Loucy (cell line): Measurements from ENCODE around the gene JPH3.

Experiments used
- H2AFZ ChIP-seq: fragments of 200-600 bp; sonication (generic); 2 replicates; pipeline ENCODE4 v1.6.0; 2016; ENCODE audit warnings: antibody characterized with exemption, mild to moderate bottlenecking, low read length, moderate library complexity
- H3F3A ChIP-seq: fragments of 200-600 bp; 2 replicates; pipeline ENCODE4 v1.6.0; 2016; ENCODE audit warnings: antibody characterized with exemption, low read depth, mild to moderate bottlenecking
- H3K27me3 ChIP-seq: fragments of 200-600 bp; sonication (generic); 2 replicates; pipeline ENCODE4 v1.6.1; 2014; ENCODE audit warnings: low read length, mild to moderate bottlenecking; ENCODE audit not compliant: insufficient read depth, poor library complexity, severe bottlenecking
- H3K36me3 ChIP-seq: fragments of 200-600 bp; sonication (generic); 2 replicates; pipeline ENCODE4 v1.6.1; 2016; ENCODE audit warnings: low read length; ENCODE audit not compliant: insufficient read depth
- H3K4me1 ChIP-seq: fragments of 200-600 bp; sonication (generic); 2 replicates; pipeline ENCODE4 v1.5.1; 2014; ENCODE audit warnings: low read length, mild to moderate bottlenecking; ENCODE audit not compliant: insufficient read depth, poor library complexity, severe bottlenecking
- H3K4me2 ChIP-seq: fragments of 200-600 bp; sonication (generic); 2 replicates; pipeline ENCODE4 v1.6.0; 2014; ENCODE audit warnings: antibody characterized with exemption, low read length, low read depth, mild to moderate bottlenecking; ENCODE audit not compliant: poor library complexity, severe bottlenecking
- H3K4me3 ChIP-seq: fragments of 200-600 bp; sonication (generic); 2 replicates; pipeline ENCODE4 v1.5.1; 2014; ENCODE audit warnings: low read length, mild to moderate bottlenecking, mixed read lengths; ENCODE audit not compliant: poor library complexity, severe bottlenecking
- H3K79me2 ChIP-seq: fragments of 200-600 bp; sonication (generic); 2 replicates; pipeline ENCODE4 v1.6.1; 2014; ENCODE audit warnings: low read length; ENCODE audit not compliant: insufficient read depth
- H3K9ac ChIP-seq: fragments of 200-600 bp; sonication (generic); 2 replicates; pipeline ENCODE4 v1.6.0; 2014; ENCODE audit warnings: mild to moderate bottlenecking, low read depth, low read length, moderate library complexity; ENCODE audit not compliant: poor library complexity, severe bottlenecking
- H3K9me2 ChIP-seq: fragments of 200-600 bp; sonication (generic); replicated peaks from 2 replicates; pipeline ENCODE4 v1.6.1; 2016; ENCODE audit warnings: low read depth, low read length, mixed read lengths
- H3K9me3 ChIP-seq: fragments of 200-600 bp; sonication (generic); 2 replicates; pipeline ENCODE4 v1.6.1; 2014; ENCODE audit warnings: mild to moderate bottlenecking, antibody characterized with exemption, low read length, low read depth; ENCODE audit not compliant: insufficient read depth
- H4K20me1 ChIP-seq: fragments of 200-600 bp; sonication (generic); 2 replicates; pipeline ENCODE4 v1.6.0; 2014; ENCODE audit warnings: antibody characterized with exemption, low read length, mild to moderate bottlenecking; ENCODE audit not compliant: insufficient read depth, poor library complexity, severe bottlenecking
- EZH2phosphoT487 ChIP-seq: fragments of 200-600 bp; IDR thresholded peaks from 2 replicates; pipeline ENCODE4 v1.6.1; 2018; ENCODE audit warnings: antibody characterized with exemption, mild to moderate bottlenecking, moderate library complexity, borderline replicate concordance
- TF ChIP-seq, protein P1 (sequence below): fragments of 200-600 bp; sonication (generic); conservative IDR thresholded peaks from 2 replicates; pipeline ENCODE4 v1.5.1; 2014; ENCODE audit warnings: mild to moderate bottlenecking, antibody characterized with exemption, low read length

Gene JPH3

DNA sequence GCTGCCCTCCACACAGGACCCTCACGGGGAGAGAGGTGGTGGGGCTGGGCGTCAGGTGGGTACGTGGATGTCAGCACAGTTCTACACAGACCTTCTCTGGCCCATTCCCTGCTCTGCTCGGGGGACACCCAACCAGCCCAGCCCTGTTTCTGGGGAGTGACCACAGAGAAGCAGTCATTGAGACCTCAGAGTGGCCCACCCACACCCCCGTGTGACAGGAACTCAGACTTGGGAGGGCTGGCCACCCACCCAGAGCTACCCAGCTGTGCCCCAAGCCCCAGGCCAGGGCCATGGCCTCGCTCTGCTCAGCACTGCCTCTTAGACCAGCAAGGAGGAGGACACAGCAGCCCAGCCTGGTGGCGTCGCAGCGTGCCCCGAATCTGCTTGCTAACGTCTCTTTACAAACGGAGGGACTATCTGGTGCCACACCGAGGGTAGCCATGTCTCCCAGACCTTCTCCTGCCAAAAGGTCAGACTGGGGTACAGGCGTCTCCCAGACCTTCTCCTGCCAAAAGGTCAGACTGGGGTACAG is 85.8 kb downstream of the JPH3 start:
- H3K4me3 ChIP-seq: no peak overlapping the region
- no peaks in the 10 kb centered on the region for H3K9me2 ChIP-seq
- no peaks in the 10 kb centered on the region for H3K9me3 ChIP-seq
- no peaks in the 10 kb centered on the region for H3K36me3 ChIP-seq
- H3K4me1 ChIP-seq: no peaks in the 10 kb centered on the region
- H3K9ac ChIP-seq: no peak overlapping the region
- H3K79me2 ChIP-seq: no peaks in the 10 kb centered on the region
- H4K20me1 ChIP-seq: no peaks in the 10 kb centered on the region
- no peaks in the 10 kb centered on the region for H3K27me3 ChIP-seq
- no peak overlapping the region for H3K4me2 ChIP-seq
- TF ChIP-seq, protein P1, sequence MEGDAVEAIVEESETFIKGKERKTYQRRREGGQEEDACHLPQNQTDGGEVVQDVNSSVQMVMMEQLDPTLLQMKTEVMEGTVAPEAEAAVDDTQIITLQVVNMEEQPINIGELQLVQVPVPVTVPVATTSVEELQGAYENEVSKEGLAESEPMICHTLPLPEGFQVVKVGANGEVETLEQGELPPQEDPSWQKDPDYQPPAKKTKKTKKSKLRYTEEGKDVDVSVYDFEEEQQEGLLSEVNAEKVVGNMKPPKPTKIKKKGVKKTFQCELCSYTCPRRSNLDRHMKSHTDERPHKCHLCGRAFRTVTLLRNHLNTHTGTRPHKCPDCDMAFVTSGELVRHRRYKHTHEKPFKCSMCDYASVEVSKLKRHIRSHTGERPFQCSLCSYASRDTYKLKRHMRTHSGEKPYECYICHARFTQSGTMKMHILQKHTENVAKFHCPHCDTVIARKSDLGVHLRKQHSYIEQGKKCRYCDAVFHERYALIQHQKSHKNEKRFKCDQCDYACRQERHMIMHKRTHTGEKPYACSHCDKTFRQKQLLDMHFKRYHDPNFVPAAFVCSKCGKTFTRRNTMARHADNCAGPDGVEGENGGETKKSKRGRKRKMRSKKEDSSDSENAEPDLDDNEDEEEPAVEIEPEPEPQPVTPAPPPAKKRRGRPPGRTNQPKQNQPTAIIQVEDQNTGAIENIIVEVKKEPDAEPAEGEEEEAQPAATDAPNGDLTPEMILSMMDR: no peak
- no peak for TF ChIP-seq EZH2phosphoT487
- H2AFZ ChIP-seq: no peak overlapping the region
- no peaks in the 10 kb centered on the region for H3F3A ChIP-seq

DNA sequence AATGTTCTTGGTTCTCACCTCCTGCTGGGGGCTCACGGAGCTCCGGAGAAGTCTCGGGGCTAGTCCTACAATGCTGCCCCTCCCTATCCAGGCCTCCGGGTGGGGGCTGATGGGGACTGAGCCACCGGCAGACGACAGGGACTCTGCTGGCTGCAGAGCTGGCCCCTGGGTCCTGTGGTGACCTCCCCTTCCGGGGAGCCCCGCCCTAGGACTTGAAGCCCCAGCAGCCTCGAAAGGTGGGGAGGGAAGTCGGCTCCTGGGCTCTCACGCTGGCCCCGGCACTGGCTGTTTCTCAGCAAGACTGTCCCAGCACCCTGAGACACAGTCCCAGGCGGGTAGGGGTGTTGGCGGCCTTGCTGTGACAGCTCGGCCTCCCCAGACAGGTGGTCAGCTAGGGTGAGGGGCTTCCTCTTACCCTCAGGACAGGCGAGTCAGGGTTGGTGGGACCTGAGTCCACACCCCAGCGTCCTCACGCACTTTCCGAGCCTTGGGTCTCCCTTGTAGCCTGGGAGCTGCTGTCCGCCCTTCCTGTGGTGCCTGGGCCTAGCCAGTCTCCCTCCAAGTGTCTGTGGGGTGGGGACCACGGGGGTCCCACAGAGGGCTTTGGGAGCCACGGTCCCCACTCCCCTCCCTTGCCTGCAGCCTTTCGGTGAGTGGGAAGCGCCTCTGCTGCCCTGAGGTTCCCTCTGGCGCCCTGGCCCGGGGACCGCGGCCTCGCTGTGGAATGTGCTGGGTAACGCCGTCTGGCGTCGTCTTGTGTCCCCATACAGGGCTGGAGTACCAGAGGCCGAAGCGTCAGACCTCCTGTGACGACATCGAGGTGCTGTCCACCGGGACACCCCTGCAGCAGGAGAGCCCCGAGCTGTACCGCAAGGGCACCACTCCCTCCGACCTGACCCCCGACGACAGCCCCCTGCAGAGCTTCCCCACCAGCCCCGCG is 86.8 kb downstream of the JPH3 start:
- Histone ChIP-seq H3K9me3 (no peaks in the 10 kb centered on the region), H3K9me2 (no peaks in the 10 kb centered on the region), H4K20me1 (no peaks in the 10 kb centered on the region), H3K4me3 (no peak overlapping the region), H3K36me3 (no peaks in the 10 kb centered on the region), H3K27me3 (no peaks in the 10 kb centered on the region), H2AFZ (no peak overlapping the region), H3F3A (no peaks in the 10 kb centered on the region), H3K4me1 (no peaks in the 10 kb centered on the region), H3K79me2 (no peaks in the 10 kb centered on the region), H3K9ac (no peak overlapping the region), H3K4me2 (no peak overlapping the region)
- no peak for TF ChIP-seq EZH2phosphoT487
- TF ChIP-seq, protein P1: no peak

DNA sequence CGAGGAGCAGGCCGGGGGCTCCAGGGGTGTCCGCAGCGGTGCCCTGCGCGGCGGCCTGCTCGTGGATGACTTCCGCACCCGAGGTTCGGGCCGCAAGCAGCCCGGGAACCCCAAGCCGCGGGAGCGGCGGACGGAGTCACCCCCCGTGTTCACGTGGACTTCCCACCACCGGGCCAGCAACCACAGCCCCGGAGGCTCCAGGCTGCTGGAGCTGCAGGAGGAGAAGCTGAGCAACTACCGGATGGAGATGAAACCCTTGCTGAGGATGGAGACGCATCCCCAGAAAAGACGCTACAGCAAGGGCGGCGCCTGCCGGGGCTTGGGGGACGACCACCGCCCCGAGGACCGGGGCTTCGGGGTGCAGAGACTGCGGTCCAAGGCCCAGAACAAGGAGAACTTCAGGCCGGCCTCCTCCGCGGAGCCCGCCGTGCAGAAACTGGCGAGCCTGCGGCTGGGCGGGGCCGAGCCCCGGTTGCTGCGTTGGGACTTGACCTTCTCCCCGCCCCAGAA is 87.7 kb downstream of the JPH3 start:
- no peak for TF ChIP-seq EZH2phosphoT487
- TF ChIP-seq, protein P1: no peak
- Histone ChIP-seq H3K79me2 (no peaks in the 10 kb centered on the region), H2AFZ (no peak overlapping the region), H3K9me2 (no peaks in the 10 kb centered on the region), H3K9me3 (no peaks in the 10 kb centered on the region), H3K4me3 (no peak overlapping the region), H3K9ac (no peak overlapping the region), H4K20me1 (no peaks in the 10 kb centered on the region), H3F3A (no peaks in the 10 kb centered on the region), H3K4me2 (no peak overlapping the region), H3K4me1 (no peaks in the 10 kb centered on the region), H3K36me3 (no peaks in the 10 kb centered on the region), H3K27me3 (no peaks in the 10 kb centered on the region)
